HTERT RPE-1 (cell line): ENCODE data around the gene MOV10L1.

ENCODE experiments used
- in situ Hi-C: fragments of 300-500 bp; cut with MboI; formaldehyde crosslinking; loops from 4 replicates; pipeline ENCODE4 v1.14.3; 2020; ENCODE audit warnings: low sequenced_read_pairs

The MOV10L1 gene

GRCh38 chr22:50058906-50059880 lies 30.6 kb upstream of the MOV10L1 start:
- in situ Hi-C loops, result no loop called here

GRCh38 chr22:50059881-50060262 lies 29.9 kb upstream of the MOV10L1 start:
- in situ Hi-C loops, result no loop called here

GRCh38 chr22:50060441-50061140 lies 29.2 kb upstream of the MOV10L1 start:
- in situ Hi-C loops, result no loop called here

GRCh38 chr22:50061141-50061823 lies 28.5 kb upstream of the MOV10L1 start:
- in situ Hi-C loops, result no loop called here

- in situ Hi-C loops, result no loop called here
Measured at GRCh38 chr22:50061824-50062355, 27.9 kb upstream of the MOV10L1 start.

GRCh38 chr22:50062509-50063135 lies 27.2 kb upstream of the MOV10L1 start:
- in situ Hi-C loops, result no loop called here

- in situ Hi-C loops, result no loop called here
Measured at GRCh38 chr22:50063589-50064393, 26.0 kb upstream of the MOV10L1 start.

GRCh38 chr22:50064453-50064852 lies 25.4 kb upstream of the MOV10L1 start:
- in situ Hi-C loops, result no loop called here

GRCh38 chr22:50067244-50067643 lies 22.6 kb upstream of the MOV10L1 start:
- in situ Hi-C loops, result no loop called here

- in situ Hi-C loops, result no loop called here
Measured at GRCh38 chr22:50068096-50068495, 21.7 kb upstream of the MOV10L1 start.

GRCh38 chr22:50070366-50070765 lies 19.4 kb upstream of the MOV10L1 start:
- in situ Hi-C loops, result no loop called here

GRCh38 chr22:50071432-50072166 lies 18.2 kb upstream of the MOV10L1 start:
- in situ Hi-C loops, result no loop called here

GRCh38 chr22:50072167-50072555 lies 17.6 kb upstream of the MOV10L1 start:
- in situ Hi-C loops, result no loop called here

GRCh38 chr22:50072714-50073538 lies 16.9 kb upstream of the MOV10L1 start:
- in situ Hi-C loops, result no loop called here

- in situ Hi-C loops, result no loop called here
Measured at GRCh38 chr22:50074056-50074455, 15.8 kb upstream of the MOV10L1 start.

GRCh38 chr22:50074551-50075530 lies 15.0 kb upstream of the MOV10L1 start:
- in situ Hi-C loops, result no loop called here
